ENCODE results near the gene HOXA10. TPM values are rescaled to one million over a fixed set of nuclear protein-coding genes. Genes with fewer than 3 reads are reported as not detected.
A peak's percentile ranks its signal among the peaks of the same experiment; 100 is the strongest.

The HOXA10 gene
- polyA plus RNA-seq, 3 donors, result 0.09 to 3.2 (median 0.33) TPM

GRCh38 chr7:27123007-27123476 lies 51.1 kb downstream of the HOXA10 start:
- Histone ChIP-seq H3K36me3 (replicated peaks in 1 of 2; ENCODE audit: control insufficient read depth in 1 of 2, insufficient read depth in 2 of 2, low read length in 2 of 2) (no peaks in the 10 kb centered on the region), H3K27me3 (ENCODE audit: control insufficient read depth in 2 of 2, insufficient read depth in 2 of 2, low read length in 2 of 2) (no peaks in the 10 kb centered on the region), H3K9me3 (replicated peaks in 1 of 2; ENCODE audit: control insufficient read depth in 1 of 2, insufficient read depth in 1 of 2, low read length in 2 of 2) (no peaks in the 10 kb centered on the region), H2AFZ (ENCODE audit: insufficient read depth, low read depth, low read length, poor library complexity, severe bottlenecking) (no peak overlapping the region), H3K27ac (ENCODE audit: low read depth in 1 of 2, low read length in 2 of 2) (no peak overlapping the region), H3K4me1 (ENCODE audit: control insufficient read depth in 1 of 2, insufficient read depth in 2 of 2, low read length in 2 of 2) (no peaks in the 10 kb centered on the region), H3K79me2 (ENCODE audit: insufficient read depth, low read length) (no peaks in the 10 kb centered on the region), H3K4me3 (replicated peaks in 1 of 3; ENCODE audit: low read depth in 2 of 3, low read length in 3 of 3) (no peak overlapping the region), H4K20me1 (ENCODE audit: insufficient read depth, low read length) (no peaks in the 10 kb centered on the region), H3K9ac (ENCODE audit: insufficient read depth, low read length, poor library complexity, severe bottlenecking) (no peak overlapping the region), H3K4me2 (replicated peaks; ENCODE audit: extremely low read depth, low read length, poor library complexity, severe bottlenecking) (no peak overlapping the region)
- Mint-ChIP-seq H3K27ac (peak overlapping the region in 1 of 7 donors; percentile 55), H3K4me1 (peaks cover 8% of the 10 kb centered on the region), H3K36me3 (no peaks in the 10 kb centered on the region), H3K9me3 (peaks cover 0 to 3% (median 0%) of the 10 kb centered on the region in 7 donors), H3K27me3 (ENCODE audit: low read depth in 3 of 3) (peaks cover 3 to 6% (median 5%) of the 10 kb centered on the region in 3 donors), H3K4me3 (no peak overlapping the region)
- intact Hi-C loops (cut with micrococcal nuclease), result no loop called here
- TF ChIP-seq CTCF (IDR thresholded peaks at IDR 0.05), result no peak
- WGBS (ENCODE audit: insufficient coverage), result 85% methylated on average over 6 of the region's 14 CpGs
- no peak for DNase-seq

DNA sequence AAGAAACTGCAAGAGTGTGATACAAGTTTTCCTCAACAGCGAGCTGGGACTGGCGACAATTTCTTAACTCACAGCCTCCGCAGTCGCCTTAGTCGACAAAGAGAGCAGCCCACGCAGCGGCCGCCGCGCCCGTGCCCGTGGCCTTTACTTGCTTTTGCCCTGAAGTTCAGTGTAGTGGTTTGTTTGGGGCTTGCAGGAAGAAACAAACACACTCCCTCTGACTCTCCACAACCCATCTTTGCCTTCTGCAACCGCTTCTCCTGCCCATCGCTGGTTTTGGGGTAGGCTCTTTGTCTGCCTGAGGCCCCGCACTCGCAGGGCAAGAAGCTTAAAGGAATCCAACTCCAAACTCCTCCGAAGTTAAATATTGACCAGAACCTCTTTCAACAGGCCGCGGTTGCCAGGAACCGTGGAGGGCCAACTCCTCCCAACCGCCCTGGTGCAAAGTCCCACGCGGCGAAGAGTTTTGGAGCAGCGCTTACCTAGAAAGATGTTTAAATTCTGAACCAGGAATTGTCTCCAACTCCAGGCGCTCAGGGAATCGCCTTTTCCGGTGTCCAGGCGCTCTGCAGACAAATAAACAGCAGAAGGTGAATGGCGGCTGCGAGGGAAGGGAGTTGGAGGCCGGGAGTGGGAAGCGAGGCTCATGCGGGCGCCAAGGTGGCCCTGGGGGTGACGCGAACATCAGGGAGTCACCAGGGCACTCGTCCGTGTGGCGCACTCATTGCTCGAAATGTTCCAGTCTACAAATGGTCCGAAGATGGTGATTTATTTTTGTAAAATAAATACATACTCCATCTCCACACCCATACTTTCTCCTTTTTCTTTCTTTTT lies 51.8 kb downstream of the HOXA10 start:
- Histone ChIP-seq H3K4me1 (ENCODE audit: control insufficient read depth in 1 of 2, insufficient read depth in 2 of 2, low read length in 2 of 2) (no peaks in the 10 kb centered on the region), H3K4me2 (replicated peaks; ENCODE audit: extremely low read depth, low read length, poor library complexity, severe bottlenecking) (no peak overlapping the region), H3K9me3 (replicated peaks in 1 of 2; ENCODE audit: control insufficient read depth in 1 of 2, insufficient read depth in 1 of 2, low read length in 2 of 2) (no peaks in the 10 kb centered on the region), H3K27me3 (ENCODE audit: control insufficient read depth in 2 of 2, insufficient read depth in 2 of 2, low read length in 2 of 2) (no peaks in the 10 kb centered on the region), H3K36me3 (replicated peaks in 1 of 2; ENCODE audit: control insufficient read depth in 1 of 2, insufficient read depth in 2 of 2, low read length in 2 of 2) (no peaks in the 10 kb centered on the region), H3K79me2 (ENCODE audit: insufficient read depth, low read length) (no peaks in the 10 kb centered on the region), H3K9ac (ENCODE audit: insufficient read depth, low read length, poor library complexity, severe bottlenecking) (no peak overlapping the region), H3K27ac (ENCODE audit: low read depth in 1 of 2, low read length in 2 of 2) (no peak overlapping the region), H4K20me1 (ENCODE audit: insufficient read depth, low read length) (no peaks in the 10 kb centered on the region), H3K4me3 (replicated peaks in 1 of 3; ENCODE audit: low read depth in 2 of 3, low read length in 3 of 3) (no peak overlapping the region), H2AFZ (ENCODE audit: insufficient read depth, low read depth, low read length, poor library complexity, severe bottlenecking) (no peak overlapping the region)
- intact Hi-C loops (cut with micrococcal nuclease), result no loop called here
- Mint-ChIP-seq H3K36me3 (no peaks in the 10 kb centered on the region), H3K4me1 (peaks cover 8% of the 10 kb centered on the region), H3K9me3 (peaks cover 0 to 3% (median 0%) of the 10 kb centered on the region in 7 donors), H3K27me3 (ENCODE audit: low read depth in 3 of 3) (peaks cover 1 to 3% (median 2%) of the 10 kb centered on the region in 3 donors), H3K27ac (no peak overlapping the region), H3K4me3 (no peak overlapping the region)
- no peak for TF ChIP-seq CTCF (IDR thresholded peaks at IDR 0.05)
- no peak for DNase-seq
- WGBS (ENCODE audit: insufficient coverage), result over 99% methylated on average over 21 of the region's 42 CpGs

Measured in CD14-positive monocyte (primary cell).